ENCODE data around the gene AKAP3. TPM values are rescaled to one million over a fixed set of nuclear protein-coding genes. Genes with fewer than 3 reads are reported as not detected.
A peak's percentile ranks its signal among the peaks of the same experiment; 100 is the strongest.

Gene AKAP3
- total RNA-seq, 8 experiments from 2014 or later: 2.3 to 8.1 (median 4.7) TPM

GRCh38 chr12:4630262-4630661, 18.6 kb downstream of the AKAP3 start:
- no peak overlapping the region for H3K4me3 ChIP-seq
- 0 to 54% (median 15%) methylated on average over 2 to 5 of the region's 5 CpGs; no CpG with 5 or more reads in 2 of the 10 experiments for WGBS, 10 experiments
- in situ Hi-C loops (cut with MboI; ENCODE audit: low pct_unique_long_range_greater_than_20kb in 2 of 9, low sequenced_read_pairs in 9 of 9, unreplicated experiment in 9 of 9): no loop called here
- no peak overlapping the region for H3K27ac ChIP-seq
- no peak for ATAC-seq (replicated peaks in 6 of 8)
- H3K4me1 ChIP-seq (replicated peaks in 1 of 2): no peaks in the 10 kb centered on the region

- in situ Hi-C loops (cut with MboI; ENCODE audit: low pct_unique_long_range_greater_than_20kb in 2 of 9, low sequenced_read_pairs in 9 of 9, unreplicated experiment in 9 of 9): no loop called here
- Histone ChIP-seq H3K27ac (no peak overlapping the region), H3K4me1 (replicated peaks in 1 of 2) (no peaks in the 10 kb centered on the region), H3K4me3 (no peak overlapping the region)
- no peak for ATAC-seq (replicated peaks in 6 of 8)
- 55 to 100% (median 83%) methylated on average over 1 to 8 of the region's 10 CpGs; no CpG with 5 or more reads in 3 of the 10 experiments for whole genome bisulfite sequencing, 10 experiments
Observed at GRCh38 chr12:4628406-4628805, 20.4 kb downstream of the AKAP3 start.

- Histone ChIP-seq H3K27ac (no peak overlapping the region), H3K4me1 (replicated peaks in 1 of 2) (no peaks in the 10 kb centered on the region), H3K4me3 (no peak overlapping the region)
- ATAC-seq (replicated peaks in 6 of 8): no peak
- in situ Hi-C loops (cut with MboI; ENCODE audit: low pct_unique_long_range_greater_than_20kb in 2 of 9, low sequenced_read_pairs in 9 of 9, unreplicated experiment in 9 of 9): no loop called here
- 18 to 90% (median 57%) methylated on average over 2 to 4 of the region's 5 CpGs; no CpG with 5 or more reads in 3 of the 10 experiments for WGBS, 10 experiments
Observed at GRCh38 chr12:4626543-4626942, 22.3 kb downstream of the AKAP3 start.

- in situ Hi-C loops (cut with MboI; ENCODE audit: low pct_unique_long_range_greater_than_20kb in 2 of 9, low sequenced_read_pairs in 9 of 9, unreplicated experiment in 9 of 9): no loop called here
- ATAC-seq (replicated peaks in 6 of 8): no peak
- Histone ChIP-seq H3K4me1 (replicated peaks in 1 of 2) (no peaks in the 10 kb centered on the region), H3K4me3 (no peak overlapping the region), H3K27ac (no peak overlapping the region)
- WGBS, 10 experiments: 39 to 100% (median 88%) methylated on average over 1 to 3 of the region's 3 CpGs; no CpG with 5 or more reads in 1 of the 10 experiments
Observed at GRCh38 chr12:4621511-4621910, 27.3 kb downstream of the AKAP3 start.

GRCh38 chr12:4615667-4616066, 33.2 kb downstream of the AKAP3 start:
- in situ Hi-C loops (cut with MboI; ENCODE audit: low pct_unique_long_range_greater_than_20kb in 2 of 9, low sequenced_read_pairs in 9 of 9, unreplicated experiment in 9 of 9): no loop called here
- 82 to 100% (median 92%) methylated on average over 2 to 8 of the region's 9 CpGs; no CpG with 5 or more reads in 7 of the 10 experiments for WGBS, 10 experiments
- ATAC-seq (replicated peaks in 6 of 8): no peak
- Histone ChIP-seq H3K27ac (no peak overlapping the region), H3K4me3 (no peak overlapping the region), H3K4me1 (replicated peaks in 1 of 2) (no peaks in the 10 kb centered on the region)

- no peak for ATAC-seq (replicated peaks in 6 of 8)
Observed at GRCh38 chr12:4610481-4610880, 38.4 kb downstream of the AKAP3 start.

GRCh38 chr12:4609071-4609470, 39.8 kb downstream of the AKAP3 start:
- in situ Hi-C loops (cut with MboI; ENCODE audit: low pct_unique_long_range_greater_than_20kb in 2 of 9, low sequenced_read_pairs in 9 of 9, unreplicated experiment in 9 of 9): no loop called here
- 88 to 100% (median 93%) methylated on average over 1 to 7 of the region's 9 CpGs; no CpG with 5 or more reads in 3 of the 10 experiments for WGBS, 10 experiments
- H3K27ac ChIP-seq: no peak overlapping the region

More at GRCh38 chr12:4610481-4610880, 38.4 kb downstream of the AKAP3 start:
- 50 to 100% (median 83%) methylated on average over 1 to 4 of the region's 4 CpGs for WGBS, 10 experiments
- Histone ChIP-seq H3K4me3 (no peak overlapping the region), H3K4me1 (replicated peaks in 1 of 2) (peaks cover 3 to 12% of the 10 kb centered on the region in 2 donors), H3K27ac (no peak overlapping the region)
- in situ Hi-C loops (cut with MboI; ENCODE audit: low pct_unique_long_range_greater_than_20kb in 2 of 9, low sequenced_read_pairs in 9 of 9, unreplicated experiment in 9 of 9): no loop called here

GRCh38 chr12:4607056-4607455, 41.8 kb downstream of the AKAP3 start:
- 76 to 100% (median 84%) methylated on average over 1 to 3 of the region's 3 CpGs; no CpG with 5 or more reads in 6 of the 10 experiments for WGBS, 10 experiments
- ATAC-seq (replicated peaks in 6 of 8): no peak
- in situ Hi-C loops (cut with MboI; ENCODE audit: low pct_unique_long_range_greater_than_20kb in 2 of 9, low sequenced_read_pairs in 9 of 9, unreplicated experiment in 9 of 9): no loop called here
- no peak overlapping the region for H3K27ac ChIP-seq
- peaks cover 3 to 19% of the 10 kb centered on the region in 2 donors for H3K4me1 ChIP-seq (replicated peaks in 1 of 2)
- H3K4me3 ChIP-seq: no peak overlapping the region

More at GRCh38 chr12:4609071-4609470, 39.8 kb downstream of the AKAP3 start:
- ATAC-seq (replicated peaks in 6 of 8): no peak
- Histone ChIP-seq H3K4me1 (replicated peaks in 1 of 2) (peaks cover 3 to 13% of the 10 kb centered on the region in 2 donors), H3K4me3 (no peak overlapping the region)

- H3K4me1 ChIP-seq (replicated peaks in 1 of 2): peaks cover 3 to 19% of the 10 kb centered on the region in 2 donors
- ATAC-seq (replicated peaks in 6 of 8): peak; percentile 95 to 99 (median 96)
- peak overlapping the region; percentile 29 to 67 for H3K27ac ChIP-seq
- peak overlapping the region; percentile 57 to 90 (median 68) for H3K4me3 ChIP-seq
- 0 to 13% (median 1%) methylated on average over 2 to 17 of the region's 25 CpGs; no CpG with 5 or more reads in 2 of the 10 experiments for WGBS, 10 experiments
- in situ Hi-C loops (cut with MboI; ENCODE audit: low pct_unique_long_range_greater_than_20kb in 2 of 9, low sequenced_read_pairs in 9 of 9, unreplicated experiment in 9 of 9): no loop called here
Observed at GRCh38 chr12:4604684-4605193, 44.1 kb downstream of the AKAP3 start.

GRCh38 chr12:4603946-4604345, 44.9 kb downstream of the AKAP3 start:
- in situ Hi-C loops (cut with MboI; ENCODE audit: low pct_unique_long_range_greater_than_20kb in 2 of 9, low sequenced_read_pairs in 9 of 9, unreplicated experiment in 9 of 9): no loop called here
- 0 to 63% (median 18%) methylated on average over 1 of the region's 1 CpG for WGBS, 10 experiments
- Histone ChIP-seq H3K4me1 (replicated peaks in 1 of 2) (peaks cover 3 to 19% of the 10 kb centered on the region in 2 donors), H3K4me3 (no peak overlapping the region), H3K27ac (no peak overlapping the region)
- no peak for ATAC-seq (replicated peaks in 6 of 8)

GRCh38 chr12:4603421-4603820, 45.4 kb downstream of the AKAP3 start:
- in situ Hi-C loops (cut with MboI; ENCODE audit: low pct_unique_long_range_greater_than_20kb in 2 of 9, low sequenced_read_pairs in 9 of 9, unreplicated experiment in 9 of 9): no loop called here
- no peak for ATAC-seq (replicated peaks in 6 of 8)
- Histone ChIP-seq H3K4me3 (no peak overlapping the region), H3K4me1 (replicated peaks in 1 of 2) (peaks cover 3 to 19% of the 10 kb centered on the region in 2 donors), H3K27ac (no peak overlapping the region)
- 7 to 73% (median 53%) methylated on average over 2 to 7 of the region's 7 CpGs; no CpG with 5 or more reads in 1 of the 10 experiments for WGBS, 10 experiments

- H3K4me1 ChIP-seq (replicated peaks in 1 of 2): peaks cover 2 to 8% of the 10 kb centered on the region in 2 donors
- WGBS, 10 experiments: 75 to 89% (median 86%) methylated on average over 3 to 5 of the region's 6 CpGs; no CpG with 5 or more reads in 6 of the 10 experiments
- no peak for ATAC-seq (replicated peaks in 6 of 8)
- in situ Hi-C loops (cut with MboI; ENCODE audit: low pct_unique_long_range_greater_than_20kb in 2 of 9, low sequenced_read_pairs in 9 of 9, unreplicated experiment in 9 of 9): no loop called here
- H3K4me3 ChIP-seq: no peak overlapping the region
- no peak overlapping the region for H3K27ac ChIP-seq
Observed at GRCh38 chr12:4595881-4596280, 53.0 kb downstream of the AKAP3 start.

GRCh38 chr12:4591180-4591687, 57.6 kb downstream of the AKAP3 start:
- peak in 1 of 8 experiments; percentile 37 for ATAC-seq (replicated peaks in 6 of 8)

GRCh38 chr12:4589941-4590340, 58.9 kb downstream of the AKAP3 start:
- in situ Hi-C loops (cut with MboI; ENCODE audit: low pct_unique_long_range_greater_than_20kb in 2 of 9, low sequenced_read_pairs in 9 of 9, unreplicated experiment in 9 of 9): no loop called here
- WGBS, 10 experiments: 0 to 100% (median 50%) methylated on average over 1 to 2 of the region's 2 CpGs; no CpG with 5 or more reads in 4 of the 10 experiments
- no peak for ATAC-seq (replicated peaks in 6 of 8)
- no peaks in the 10 kb centered on the region for H3K4me1 ChIP-seq (replicated peaks in 1 of 2)
- H3K4me3 ChIP-seq: no peak overlapping the region
- no peak overlapping the region for H3K27ac ChIP-seq

More at GRCh38 chr12:4591180-4591687, 57.6 kb downstream of the AKAP3 start:
- in situ Hi-C loops (cut with MboI; ENCODE audit: low pct_unique_long_range_greater_than_20kb in 2 of 9, low sequenced_read_pairs in 9 of 9, unreplicated experiment in 9 of 9): no loop called here
- H3K27ac ChIP-seq: no peak overlapping the region
- 7 to 100% (median 51%) methylated on average over 1 to 5 of the region's 7 CpGs; no CpG with 5 or more reads in 1 of the 10 experiments for WGBS, 10 experiments
- H3K4me3 ChIP-seq: no peak overlapping the region
- H3K4me1 ChIP-seq (replicated peaks in 1 of 2): no peaks in the 10 kb centered on the region

Measured in motor neuron (in vitro differentiated cells).